Hepatocyte (in vitro differentiated cells): ENCODE data around the gene SAMMSON.

Experiments
- EZH2 ChIP-seq: fragments of 200-600 bp; sonication (generic); IDR thresholded peaks from 2 replicates; pipeline ENCODE4 v1.6.1; 2016; ENCODE audit warnings: antibody characterized with exemption, mild to moderate bottlenecking, borderline replicate concordance
- EZH2phosphoT487 ChIP-seq: fragments of 200-600 bp; sonication (generic); IDR thresholded peaks from one replicate; pipeline ENCODE4 v1.6.1; 2018; ENCODE audit warnings: antibody characterized with exemption, mild to moderate bottlenecking, low read depth, moderate library complexity; ENCODE audit not compliant: unreplicated experiment, severe bottlenecking
- TF ChIP-seq, protein P1 (sequence below): fragments of 200-600 bp; sonication (generic); IDR thresholded peaks from 2 replicates; pipeline ENCODE4 v1.5.1; 2016; ENCODE audit warnings: antibody characterized with exemption, mild to moderate bottlenecking; ENCODE audit not compliant: poor library complexity

DNA sequence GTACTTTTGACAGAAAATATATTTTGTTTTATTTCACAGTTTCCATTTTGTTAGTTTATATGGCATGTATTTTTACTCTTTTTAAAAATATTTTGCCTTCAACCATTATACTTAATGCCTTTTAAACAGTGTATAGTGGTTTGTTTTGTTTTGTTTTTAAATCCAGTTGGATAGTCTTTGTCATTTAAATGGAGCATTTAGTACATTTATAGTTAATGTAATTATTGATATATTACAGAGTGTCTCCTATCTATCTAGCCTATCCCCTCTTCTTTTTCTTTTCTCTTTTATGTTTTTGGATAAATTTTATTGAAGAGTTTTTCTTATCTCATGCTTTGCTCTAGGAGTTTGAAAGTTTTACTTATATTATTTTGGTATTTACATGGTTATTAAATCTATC lies 3.6 kb downstream of the SAMMSON start:
- TF ChIP-seq, protein P1, sequence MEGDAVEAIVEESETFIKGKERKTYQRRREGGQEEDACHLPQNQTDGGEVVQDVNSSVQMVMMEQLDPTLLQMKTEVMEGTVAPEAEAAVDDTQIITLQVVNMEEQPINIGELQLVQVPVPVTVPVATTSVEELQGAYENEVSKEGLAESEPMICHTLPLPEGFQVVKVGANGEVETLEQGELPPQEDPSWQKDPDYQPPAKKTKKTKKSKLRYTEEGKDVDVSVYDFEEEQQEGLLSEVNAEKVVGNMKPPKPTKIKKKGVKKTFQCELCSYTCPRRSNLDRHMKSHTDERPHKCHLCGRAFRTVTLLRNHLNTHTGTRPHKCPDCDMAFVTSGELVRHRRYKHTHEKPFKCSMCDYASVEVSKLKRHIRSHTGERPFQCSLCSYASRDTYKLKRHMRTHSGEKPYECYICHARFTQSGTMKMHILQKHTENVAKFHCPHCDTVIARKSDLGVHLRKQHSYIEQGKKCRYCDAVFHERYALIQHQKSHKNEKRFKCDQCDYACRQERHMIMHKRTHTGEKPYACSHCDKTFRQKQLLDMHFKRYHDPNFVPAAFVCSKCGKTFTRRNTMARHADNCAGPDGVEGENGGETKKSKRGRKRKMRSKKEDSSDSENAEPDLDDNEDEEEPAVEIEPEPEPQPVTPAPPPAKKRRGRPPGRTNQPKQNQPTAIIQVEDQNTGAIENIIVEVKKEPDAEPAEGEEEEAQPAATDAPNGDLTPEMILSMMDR: no peak
- TF ChIP-seq EZH2phosphoT487 (no peak), EZH2 (no peak)
